ENCODE results near the gene ZBTB14.

ZBTB14 gene

GRCh38 chr18:5275872-5276271 is 19.7 kb downstream of the ZBTB14 start:
- no peak overlapping the region for H3K4me3 ChIP-seq (ENCODE audit: low read depth, low read length)
- TF ChIP-seq CTCF (IDR thresholded peaks at IDR 0.05; ENCODE audit: low read depth, low read length) = no peak

- no peak overlapping the region for H3K4me3 ChIP-seq (ENCODE audit: low read depth, low read length)
- no peak for TF ChIP-seq CTCF (IDR thresholded peaks at IDR 0.05; ENCODE audit: low read depth, low read length)
Measured at GRCh38 chr18:5268874-5269273, 26.7 kb downstream of the ZBTB14 start.

- no peak overlapping the region for H3K4me3 ChIP-seq (ENCODE audit: low read depth, low read length)
- no peak for TF ChIP-seq CTCF (IDR thresholded peaks at IDR 0.05; ENCODE audit: low read depth, low read length)
Measured at GRCh38 chr18:5266721-5267120, 28.8 kb downstream of the ZBTB14 start.

- no peak for TF ChIP-seq CTCF (IDR thresholded peaks at IDR 0.05; ENCODE audit: low read depth, low read length)
- H3K4me3 ChIP-seq (ENCODE audit: low read depth, low read length) = no peak overlapping the region
Measured at GRCh38 chr18:5253910-5254309, 41.6 kb downstream of the ZBTB14 start.

- H3K4me3 ChIP-seq (ENCODE audit: low read depth, low read length) = no peak overlapping the region
- no peak for TF ChIP-seq CTCF (IDR thresholded peaks at IDR 0.05; ENCODE audit: low read depth, low read length)
Measured at GRCh38 chr18:5251117-5251516, 44.4 kb downstream of the ZBTB14 start.

- no peak overlapping the region for H3K4me3 ChIP-seq (ENCODE audit: low read depth, low read length)
- no peak for TF ChIP-seq CTCF (IDR thresholded peaks at IDR 0.05; ENCODE audit: low read depth, low read length)
Measured at GRCh38 chr18:5250603-5251002, 44.9 kb downstream of the ZBTB14 start.

GRCh38 chr18:5244941-5245340 is 50.6 kb downstream of the ZBTB14 start:
- no peak overlapping the region for H3K4me3 ChIP-seq (ENCODE audit: low read depth, low read length)
- TF ChIP-seq CTCF (IDR thresholded peaks at IDR 0.05; ENCODE audit: low read depth, low read length) = no peak
